Brain pericyte (primary cell): ENCODE measurements around the gene CCDC86.

ENCODE experiments used
- DNase-seq: peaks from one replicate; pipeline ENCODE4 v3.0.0-alpha.2; 2012; ENCODE audit warnings: low read depth, low spot score

CCDC86 gene

DNA sequence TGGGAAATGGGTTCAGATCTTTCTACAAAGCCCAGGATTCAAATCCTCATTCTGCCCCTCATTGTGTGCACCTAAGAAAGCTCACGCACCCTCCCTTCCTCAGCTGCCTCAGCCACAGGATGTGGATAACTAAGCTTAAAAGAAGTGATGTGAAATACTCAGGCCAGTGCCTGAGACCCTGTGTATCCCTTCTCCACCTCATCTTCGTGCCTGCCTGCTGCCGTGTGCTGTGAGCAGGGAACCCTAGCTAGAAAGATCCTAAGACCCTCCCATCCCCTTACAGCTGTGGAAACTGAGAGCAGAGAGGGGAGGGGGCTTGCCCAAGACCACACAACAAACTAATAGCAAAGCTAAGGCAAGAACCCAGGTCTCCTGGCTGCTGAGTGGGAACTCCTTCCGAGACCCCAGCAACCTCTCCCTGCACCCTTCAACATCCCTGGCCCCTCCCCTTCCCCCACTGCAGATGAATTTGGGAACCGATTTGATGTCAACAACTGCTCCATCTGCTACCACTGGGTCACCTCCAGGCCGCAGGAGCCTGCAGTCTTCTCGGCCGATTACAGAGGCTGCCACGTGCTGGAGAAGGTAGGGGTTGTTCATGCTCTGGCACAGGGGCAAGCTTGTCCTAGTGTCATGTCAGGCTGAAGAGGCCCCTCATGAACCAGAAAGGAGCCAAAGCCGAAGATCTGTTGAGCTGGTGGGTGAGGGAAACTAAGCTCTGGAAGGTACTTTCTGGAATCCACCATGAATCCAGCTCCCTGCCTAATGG, 27.0 kb downstream of the CCDC86 start:
- DNase-seq: no peak

DNA sequence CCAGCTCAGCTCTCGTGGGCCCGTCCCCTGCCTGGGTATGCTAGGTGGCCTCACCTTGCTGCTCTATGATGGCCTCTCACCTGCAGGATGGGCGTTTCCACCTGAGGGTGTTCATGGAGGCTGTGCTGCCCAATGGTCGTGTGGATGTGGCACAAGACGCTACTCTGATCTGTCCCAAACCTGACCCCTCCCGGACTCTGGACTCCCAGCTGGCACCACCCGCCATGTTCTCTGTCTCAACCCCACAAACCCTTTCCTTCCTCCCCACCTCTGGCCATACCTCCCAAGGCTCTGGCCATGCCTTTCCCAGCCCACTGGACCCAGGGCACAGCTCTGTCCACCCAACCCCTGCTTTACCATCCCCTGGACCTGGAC, 27.5 kb downstream of the CCDC86 start:
- no peak for DNase-seq

DNA sequence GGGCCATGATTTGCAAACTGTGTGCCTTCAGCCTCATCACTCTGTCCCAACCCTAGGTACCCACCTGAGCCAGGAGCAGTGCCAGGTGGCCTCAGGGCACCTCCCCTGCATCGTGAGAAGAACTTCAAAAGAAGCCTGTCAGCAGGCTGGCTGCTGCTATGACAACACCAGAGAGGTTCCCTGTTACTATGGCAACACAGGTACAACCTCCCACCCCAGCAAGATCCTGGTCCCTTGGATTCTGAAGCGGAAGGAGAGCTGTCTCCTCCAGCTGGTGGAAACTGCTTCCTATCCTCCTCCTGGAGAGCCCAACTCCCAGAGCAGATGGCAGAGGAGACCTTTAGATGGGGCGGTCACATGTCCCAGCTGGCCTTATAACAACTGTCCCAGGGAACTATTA, 28.4 kb downstream of the CCDC86 start:
- no peak for DNase-seq

DNA sequence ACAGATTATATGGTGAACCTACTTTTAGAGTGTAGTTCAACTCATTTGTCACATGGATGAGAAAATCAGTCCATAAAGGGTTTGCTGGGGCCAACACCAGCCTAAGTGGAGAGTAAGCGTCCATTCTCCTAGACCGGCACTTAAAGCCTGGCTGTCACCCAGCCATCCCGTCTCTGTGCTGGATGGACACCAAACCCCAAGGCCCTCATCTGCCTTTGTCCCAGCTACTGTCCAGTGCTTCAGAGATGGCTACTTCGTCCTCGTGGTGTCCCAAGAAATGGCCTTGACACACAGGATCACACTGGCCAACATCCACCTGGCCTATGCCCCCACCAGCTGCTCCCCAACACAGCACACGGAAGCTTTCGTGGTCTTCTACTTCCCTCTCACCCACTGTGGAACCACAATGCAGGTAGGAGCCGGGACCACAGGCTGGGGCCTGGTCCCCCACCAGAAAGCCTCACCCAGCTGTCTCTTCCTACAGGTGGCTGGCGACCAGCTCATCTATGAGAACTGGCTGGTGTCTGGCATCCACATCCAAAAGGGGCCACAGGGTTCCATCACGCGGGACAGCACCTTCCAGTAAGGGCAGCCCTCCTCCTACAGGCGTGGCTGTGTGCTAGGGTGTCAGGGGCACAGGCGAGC, 28.9 kb downstream of the CCDC86 start:
- no peak for DNase-seq

- DNase-seq: peak; percentile 80
These were observed 29.6 kb downstream of the CCDC86 start for GRCh38 chr11:60871378-60872061.

- peak; percentile 88 for DNase-seq
These were observed 30.4 kb downstream of the CCDC86 start for GRCh38 chr11:60872124-60872960.

DNA sequence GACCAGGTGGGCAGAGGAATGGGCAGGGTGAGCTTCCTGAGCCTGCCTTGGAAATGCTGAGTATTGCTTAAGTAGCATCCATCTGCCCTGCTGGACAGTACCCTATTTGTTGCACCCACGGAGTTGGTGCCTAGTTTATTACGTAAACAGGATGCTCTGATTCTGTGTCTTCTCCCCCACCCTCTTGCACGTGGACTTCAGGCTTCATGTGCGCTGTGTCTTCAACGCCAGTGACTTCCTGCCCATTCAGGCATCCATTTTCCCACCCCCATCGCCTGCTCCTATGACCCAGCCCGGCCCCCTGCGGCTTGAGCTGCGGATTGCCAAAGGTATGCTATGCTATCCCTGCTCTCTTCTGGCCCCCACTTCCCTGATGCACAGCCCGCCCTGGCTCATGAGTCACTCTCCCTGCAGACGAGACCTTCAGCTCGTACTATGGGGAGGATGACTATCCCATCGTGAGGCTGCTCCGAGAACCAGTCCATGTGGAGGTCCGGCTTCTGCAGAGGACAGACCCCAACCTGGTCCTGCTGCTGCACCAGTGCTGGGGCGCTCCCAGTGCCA, 31.1 kb downstream of the CCDC86 start:
- peak; percentile 93 for DNase-seq

DNA sequence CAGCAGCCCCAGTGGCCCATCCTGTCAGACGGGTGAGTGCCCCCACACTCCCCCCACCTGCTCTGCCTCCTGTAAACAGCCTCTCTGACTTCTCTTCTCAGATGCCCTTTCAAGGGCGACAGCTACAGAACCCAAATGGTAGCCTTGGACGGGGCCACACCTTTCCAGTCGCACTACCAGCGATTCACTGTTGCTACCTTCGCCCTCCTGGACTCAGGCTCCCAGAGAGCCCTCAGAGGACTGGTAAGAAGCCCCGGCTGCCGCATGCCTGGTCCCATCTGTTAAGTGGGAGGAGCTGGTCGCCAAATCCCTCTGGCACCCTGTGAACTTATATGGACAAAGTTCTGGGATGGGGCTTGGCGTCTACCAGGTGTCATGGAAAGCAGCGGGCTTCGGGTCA, 31.6 kb downstream of the CCDC86 start:
- DNase-seq: no peak

- DNase-seq: no peak
These were observed 32.8 kb downstream of the CCDC86 start for GRCh38 chr11:60874421-60875365.

DNA sequence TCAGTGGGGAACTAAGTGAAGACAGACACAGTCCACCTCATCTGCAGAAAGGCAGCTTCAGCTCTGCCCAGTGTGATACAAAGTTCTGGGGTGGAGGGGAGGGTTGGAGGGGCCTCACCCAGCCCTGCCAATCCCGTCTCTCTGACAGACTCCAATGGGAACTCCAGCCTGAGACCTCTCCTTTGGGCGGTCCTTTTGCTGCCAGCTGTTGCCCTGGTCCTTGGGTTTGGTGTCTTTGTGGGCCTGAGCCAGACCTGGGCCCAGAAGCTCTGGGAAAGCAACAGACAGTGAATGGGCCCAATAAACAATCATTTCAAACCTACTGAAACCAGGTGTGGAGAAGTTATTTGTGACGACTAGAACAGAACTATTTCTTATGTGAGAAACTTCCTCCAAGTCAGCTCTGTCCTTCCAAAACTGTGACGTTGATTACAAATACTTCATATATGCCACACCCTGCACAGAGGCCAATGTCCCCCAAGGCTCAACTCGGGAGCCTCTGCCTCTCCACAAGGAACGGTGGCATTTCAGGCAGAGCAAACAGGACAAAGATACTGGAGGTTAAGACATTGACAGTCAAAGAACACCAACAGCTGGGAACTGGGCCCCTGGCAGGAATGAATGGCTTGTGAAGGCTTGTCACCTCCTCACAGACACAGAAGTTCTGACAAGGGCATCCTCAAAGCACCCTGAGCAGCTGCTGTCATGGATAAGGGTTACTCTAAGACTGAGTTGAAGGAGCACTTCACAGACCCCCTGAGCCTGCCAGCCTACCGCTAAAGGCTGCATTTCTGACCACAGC, 33.7 kb downstream of the CCDC86 start:
- DNase-seq: no peak

DNA sequence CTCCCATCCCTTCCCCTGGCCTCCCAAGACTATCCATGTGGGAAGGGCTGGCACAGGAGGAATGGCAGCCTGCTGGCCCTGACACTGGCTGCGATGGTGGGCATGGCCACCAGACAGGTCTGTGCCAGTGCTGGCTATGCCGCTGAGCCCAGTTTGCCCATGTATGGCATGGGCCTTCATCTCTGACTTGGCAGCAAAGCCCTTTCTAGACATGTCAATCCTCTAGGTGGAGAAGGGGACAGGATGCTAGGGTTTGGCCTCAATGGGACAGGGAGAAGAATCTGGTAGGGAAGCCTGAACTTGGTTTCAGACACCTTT, 34.2 kb downstream of the CCDC86 start:
- DNase-seq: no peak

- DNase-seq: no peak
These were observed 36.6 kb downstream of the CCDC86 start for GRCh38 chr11:60878245-60879101.

GRCh38 chr11:60879104-60879503, 37.2 kb downstream of the CCDC86 start:
- no peak for DNase-seq

GRCh38 chr11:60879971-60880588, 38.2 kb downstream of the CCDC86 start:
- no peak for DNase-seq

DNA sequence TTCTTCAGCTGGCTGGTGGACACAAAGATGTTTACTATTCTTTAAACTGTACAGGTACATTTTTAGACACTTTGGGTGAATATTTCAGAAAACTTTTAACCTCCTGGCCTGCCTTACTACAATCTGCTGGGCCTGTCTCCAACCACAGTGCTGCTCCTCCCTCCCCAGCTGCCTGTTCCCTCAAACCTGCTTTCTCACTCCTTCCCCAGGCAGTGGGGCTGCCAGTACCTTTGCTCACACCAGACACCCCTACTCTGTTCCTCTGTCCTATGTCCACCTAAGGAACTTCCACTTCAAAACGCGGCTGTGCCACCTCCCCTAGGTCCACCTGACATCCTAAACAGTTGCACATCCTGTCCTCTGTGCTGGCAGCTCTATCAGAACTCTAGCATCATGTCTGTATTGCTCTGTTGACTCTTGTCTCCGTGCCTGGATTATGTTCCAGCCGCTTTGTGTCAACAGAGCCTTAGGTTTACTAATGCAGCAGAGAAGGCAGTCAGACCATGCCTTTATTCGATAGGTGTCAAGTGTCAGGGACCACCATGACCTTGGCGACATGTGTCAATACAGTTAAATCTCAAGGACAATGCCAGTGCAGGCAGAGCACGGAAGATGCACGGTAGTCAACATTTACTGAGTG, 38.9 kb downstream of the CCDC86 start:
- DNase-seq: no peak

GRCh38 chr11:60887556-60887955, 45.6 kb downstream of the CCDC86 start:
- DNase-seq: no peak

DNA sequence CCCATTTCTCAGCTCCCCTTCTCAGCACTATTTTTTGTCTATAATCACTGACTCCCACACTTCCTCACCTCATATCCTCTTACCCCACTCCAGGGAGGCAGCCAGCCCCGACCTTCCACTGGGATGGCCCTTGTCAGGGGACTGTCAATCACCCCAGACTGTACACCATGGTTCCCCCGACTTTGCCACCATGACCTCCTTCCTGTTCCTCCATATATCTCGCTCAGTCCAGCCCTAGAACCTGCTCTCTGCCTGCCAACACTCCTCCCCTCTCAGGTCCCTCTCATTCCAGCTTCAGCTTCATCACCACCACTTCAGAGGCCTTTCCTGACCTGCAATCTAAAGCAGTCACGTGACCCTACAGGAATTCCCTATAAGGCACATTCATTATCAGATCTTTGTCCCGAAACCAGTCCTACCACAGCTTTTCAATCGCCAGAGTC, 48.0 kb downstream of the CCDC86 start:
- DNase-seq: no peak

GRCh38 chr11:60890696-60891095, 48.8 kb downstream of the CCDC86 start:
- no peak for DNase-seq
